Astrocyte of the cerebellum (primary cell): ENCODE data around the gene C16orf90.

ENCODE experiments used
- DNase-seq: peaks from one replicate; pipeline ENCODE4 v3.0.0-alpha.2; 2011; ENCODE audit warnings: low read depth
- H3K4me3 ChIP-seq: 2 replicates; pipeline ENCODE4 v1.5.1; 2011; ENCODE audit warnings: mild to moderate bottlenecking, low read depth, low read length, moderate library complexity
- in situ Hi-C: cut with HindIII; loops from 2 replicates; pipeline ENCODE4 v1.10.0; 2017; ENCODE audit warnings: low sequenced_read_pairs
- TF ChIP-seq, protein P1 (sequence below): IDR thresholded peaks from 2 replicates; pipeline ENCODE4 v1.5.1; 2012; ENCODE audit warnings: low read length, low read depth, moderate library complexity, mild to moderate bottlenecking; ENCODE audit errors: missing control alignments

C16orf90 gene

DNA sequence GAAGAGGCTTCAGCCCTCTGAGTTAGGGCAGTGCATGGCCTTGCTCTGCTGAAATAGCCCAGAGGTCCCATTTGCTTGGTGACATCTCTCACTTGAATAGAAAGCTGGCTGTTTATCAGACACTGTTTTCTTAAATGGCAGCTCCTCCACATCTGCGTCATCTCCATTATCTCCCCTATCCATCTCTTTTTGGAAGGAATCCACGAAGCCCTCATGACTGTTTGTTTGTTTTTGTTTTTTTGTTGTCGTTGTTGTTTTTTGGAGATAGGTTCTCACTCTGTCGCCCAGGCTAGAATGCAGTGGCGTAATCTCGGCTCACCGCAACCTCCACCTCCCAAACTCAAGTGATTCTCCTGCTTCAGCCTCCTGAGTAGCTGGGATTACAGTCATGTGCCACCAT, 35.2 kb downstream of the C16orf90 start:
- in situ Hi-C loops = no loop called here
- no peak overlapping the region for H3K4me3 ChIP-seq
- TF ChIP-seq, protein P1, sequence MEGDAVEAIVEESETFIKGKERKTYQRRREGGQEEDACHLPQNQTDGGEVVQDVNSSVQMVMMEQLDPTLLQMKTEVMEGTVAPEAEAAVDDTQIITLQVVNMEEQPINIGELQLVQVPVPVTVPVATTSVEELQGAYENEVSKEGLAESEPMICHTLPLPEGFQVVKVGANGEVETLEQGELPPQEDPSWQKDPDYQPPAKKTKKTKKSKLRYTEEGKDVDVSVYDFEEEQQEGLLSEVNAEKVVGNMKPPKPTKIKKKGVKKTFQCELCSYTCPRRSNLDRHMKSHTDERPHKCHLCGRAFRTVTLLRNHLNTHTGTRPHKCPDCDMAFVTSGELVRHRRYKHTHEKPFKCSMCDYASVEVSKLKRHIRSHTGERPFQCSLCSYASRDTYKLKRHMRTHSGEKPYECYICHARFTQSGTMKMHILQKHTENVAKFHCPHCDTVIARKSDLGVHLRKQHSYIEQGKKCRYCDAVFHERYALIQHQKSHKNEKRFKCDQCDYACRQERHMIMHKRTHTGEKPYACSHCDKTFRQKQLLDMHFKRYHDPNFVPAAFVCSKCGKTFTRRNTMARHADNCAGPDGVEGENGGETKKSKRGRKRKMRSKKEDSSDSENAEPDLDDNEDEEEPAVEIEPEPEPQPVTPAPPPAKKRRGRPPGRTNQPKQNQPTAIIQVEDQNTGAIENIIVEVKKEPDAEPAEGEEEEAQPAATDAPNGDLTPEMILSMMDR = no peak
- DNase-seq = no peak

DNA sequence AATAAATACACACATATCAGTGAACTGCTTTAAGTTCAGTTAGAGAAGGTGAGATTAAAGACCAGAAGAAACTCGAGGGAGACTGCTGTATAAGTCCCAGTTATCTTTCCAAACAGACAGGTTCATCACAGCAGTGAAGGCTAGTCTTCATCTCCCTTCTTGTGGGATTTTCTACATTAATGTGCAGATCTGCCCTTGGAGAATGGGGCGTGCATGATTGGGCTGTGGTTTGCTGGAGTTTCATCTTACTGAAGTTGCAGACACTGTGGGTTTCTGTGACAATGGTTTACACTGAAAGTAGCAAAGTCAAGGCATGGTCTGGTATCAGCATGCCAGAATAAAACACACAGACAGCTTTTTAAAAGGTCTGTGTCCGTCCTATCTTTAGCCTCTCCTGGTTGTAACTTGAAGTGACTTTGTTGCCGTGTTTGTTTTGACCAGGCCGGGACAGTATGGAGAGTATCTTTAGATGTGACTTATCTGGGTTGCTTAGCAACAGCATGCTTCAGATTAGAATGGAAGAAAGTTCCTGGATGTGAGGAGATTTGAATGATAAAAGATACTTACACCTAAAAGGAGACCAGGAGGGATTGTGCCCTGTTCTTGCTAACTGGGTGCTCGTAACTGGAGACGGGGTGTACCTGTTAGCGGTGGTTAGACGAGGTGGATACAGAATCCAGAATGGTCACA, 35.7 kb downstream of the C16orf90 start:
- TF ChIP-seq, protein P1 = no peak
- in situ Hi-C loops = no loop called here
- DNase-seq = no peak
- peak overlapping the region; percentile 73 for H3K4me3 ChIP-seq

DNA sequence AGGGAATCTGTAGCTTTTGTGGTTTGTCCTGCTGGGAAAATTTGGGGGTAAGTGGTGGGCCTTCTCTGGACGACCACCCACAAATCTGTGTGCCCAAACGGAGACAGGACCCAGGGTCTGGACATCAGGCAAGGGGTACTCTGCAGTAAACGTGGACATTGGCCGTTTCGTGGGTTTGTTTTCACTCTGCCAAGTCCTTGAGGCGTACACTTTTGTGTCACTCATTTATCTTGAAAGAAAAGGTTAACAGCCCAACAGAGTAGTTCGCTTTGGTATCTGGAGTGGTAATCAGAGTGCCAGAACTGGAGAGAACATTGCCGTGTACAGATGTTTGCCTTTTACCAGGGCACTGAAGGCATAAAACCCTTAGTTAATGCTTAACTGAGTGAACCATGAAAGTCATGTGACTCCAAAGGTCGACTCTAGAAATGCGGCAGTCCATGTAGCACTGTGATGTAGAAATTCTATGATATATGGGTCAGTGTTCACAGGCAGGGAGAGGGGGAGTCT, 36.4 kb downstream of the C16orf90 start:
- in situ Hi-C loops = no loop called here
- DNase-seq = no peak
- TF ChIP-seq, protein P1 = no peak
- peak overlapping the region; percentile 73 for H3K4me3 ChIP-seq

DNA sequence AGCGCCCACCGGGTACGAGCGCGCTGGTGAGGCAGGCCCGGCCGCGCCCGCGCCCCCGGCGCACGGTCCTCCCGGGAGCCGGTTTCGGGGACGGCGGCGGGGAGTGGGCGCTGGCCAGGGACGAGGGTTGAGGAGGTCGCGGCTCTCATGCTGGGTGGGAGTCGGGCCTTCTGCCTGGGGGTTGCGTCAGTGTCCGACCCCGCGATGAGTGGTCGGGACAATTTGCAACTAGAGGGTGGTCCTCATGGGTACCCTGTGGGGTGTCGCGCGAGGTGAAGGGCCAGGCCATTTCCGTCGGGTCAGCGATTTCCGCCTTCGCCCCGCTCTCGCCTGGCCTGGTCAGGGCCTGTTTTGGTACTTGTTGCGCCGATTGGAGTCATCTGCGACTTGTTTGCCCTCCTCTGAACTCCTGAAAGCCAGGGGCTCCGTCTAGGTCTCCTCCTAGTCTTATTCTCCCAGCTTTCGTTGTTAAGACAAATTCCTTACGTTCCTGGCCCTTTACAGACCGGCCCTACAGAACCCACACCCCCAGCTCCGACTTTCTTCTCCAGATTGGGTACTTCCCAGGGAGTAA, 36.9 kb downstream of the C16orf90 start:
- TF ChIP-seq, protein P1 = no peak
- in situ Hi-C loops = no loop called here
- DNase-seq = no peak
- H3K4me3 ChIP-seq = peak overlapping the region; percentile 73

DNA sequence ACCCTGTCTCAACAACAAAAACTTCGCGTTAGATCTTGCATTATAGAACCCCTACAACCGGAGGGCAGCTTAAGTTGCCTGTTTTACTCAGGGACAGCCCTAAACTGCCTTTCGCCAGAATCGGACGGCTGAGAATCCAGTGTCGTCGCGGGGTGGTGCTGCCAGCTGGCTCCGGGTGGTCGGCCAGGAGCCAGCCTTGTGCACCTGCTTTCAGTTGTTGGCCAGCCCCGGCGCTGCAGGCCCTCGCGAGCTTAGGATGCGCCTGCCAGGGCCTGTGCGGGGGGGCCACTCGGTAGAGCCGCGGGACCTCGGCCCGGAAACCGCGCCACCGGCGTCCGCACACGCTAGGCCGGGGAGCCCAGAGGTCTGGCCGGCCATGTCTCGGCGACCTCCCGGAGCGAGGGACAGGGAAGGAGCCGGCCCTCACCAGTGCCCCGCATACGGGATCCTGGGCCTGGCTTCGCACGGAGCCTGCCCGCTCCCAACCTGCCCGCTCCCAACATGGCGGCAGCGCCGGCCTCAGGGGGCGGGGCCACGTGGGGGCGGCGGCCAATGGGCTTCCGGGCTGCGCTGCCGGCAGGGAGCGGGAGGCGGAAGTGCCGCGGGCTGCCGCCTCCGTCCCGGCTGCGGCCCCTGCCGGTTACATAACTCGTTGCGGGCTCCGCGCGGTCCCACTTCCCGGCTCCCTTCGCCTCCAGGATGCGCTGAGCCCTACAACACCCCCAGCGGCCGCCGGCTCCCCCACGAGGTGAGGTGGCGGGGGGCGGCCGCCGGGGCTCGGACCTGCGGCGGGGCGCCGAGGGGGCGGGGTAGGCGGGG, 37.6 kb downstream of the C16orf90 start:
- in situ Hi-C loops = no loop called here
- H3K4me3 ChIP-seq = peak overlapping the region; percentile 73
- peak; percentile 53 for DNase-seq
- TF ChIP-seq, protein P1 = peak; percentile 48

DNA sequence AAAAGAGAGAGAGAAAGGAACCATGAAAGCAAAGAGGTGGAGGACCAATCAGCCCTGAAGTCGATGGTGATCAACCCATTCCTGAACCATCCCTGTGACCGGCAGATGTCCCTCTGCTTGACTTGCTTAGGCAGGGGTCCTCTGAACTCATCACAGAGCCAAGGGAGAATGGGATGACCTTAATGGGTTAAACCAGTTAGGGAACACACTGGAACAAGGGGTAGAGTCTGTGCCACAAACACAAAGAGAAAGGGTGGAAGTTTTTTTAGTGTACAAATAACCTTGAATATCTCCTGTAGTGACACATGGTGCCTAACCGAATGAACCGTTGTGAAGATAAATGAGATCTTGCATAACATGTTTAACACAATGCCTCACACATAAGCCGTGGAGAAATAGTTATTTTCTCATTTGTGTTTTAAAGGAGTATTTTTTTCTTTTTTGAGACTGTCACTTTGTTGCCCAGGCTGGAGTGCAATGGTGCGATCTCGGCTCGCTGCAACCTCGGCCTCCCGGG, 40.6 kb downstream of the C16orf90 start:
- TF ChIP-seq, protein P1 = no peak
- DNase-seq = no peak
- no peak overlapping the region for H3K4me3 ChIP-seq
- in situ Hi-C loops = no loop called here
